Natural killer cell (primary cell): ENCODE data around the gene MSL2. TPM values are rescaled to one million over a fixed set of nuclear protein-coding genes. Genes with fewer than 3 reads are reported as not detected.
A peak's percentile ranks its signal among the peaks of the same experiment; 100 is the strongest.

Experiments used
- ATAC-seq, 3 donors: fragments of 150-1000 bp in 2 of 3; fragments of 200-7000 bp in 1 of 3; cut with Tn5 transposase; 1 replicate in 1 of 3; 2 replicates in 2 of 3; pipeline ENCODE4 v1.10.0; 2021; ENCODE audit warnings: mild to moderate bottlenecking in 2 of 3, moderate library complexity in 2 of 3
- DNase-seq, 2 donors: peaks; one replicate each; pipeline versions ENCODE4 v3.0.0 to v3.0.0-alpha.2; 2013 to 2021; ENCODE audit warnings: mixed read lengths in 1 of 2
- H3K27ac ChIP-seq: one replicate; pipeline ENCODE4 v1.5.1; 2013; ENCODE audit warnings: mild to moderate bottlenecking, low read length
- H3K27me3 ChIP-seq: one replicate; pipeline ENCODE4 v1.6.1; 2013; ENCODE audit warnings: low read length; ENCODE audit not compliant: control insufficient read depth, insufficient read depth
- H3K36me3 ChIP-seq: one replicate; pipeline ENCODE4 v1.6.1; 2013; ENCODE audit warnings: low read length; ENCODE audit not compliant: control insufficient read depth, insufficient read depth
- H3K4me1 ChIP-seq: one replicate; pipeline ENCODE4 v1.6.1; 2013; ENCODE audit warnings: low read length; ENCODE audit not compliant: control insufficient read depth, insufficient read depth
- H3K4me3 ChIP-seq: one replicate; pipeline ENCODE4 v1.5.1; 2013; ENCODE audit warnings: low read length
- H3K9me3 ChIP-seq: one replicate; pipeline ENCODE4 v1.6.1; 2013; ENCODE audit warnings: low read length; ENCODE audit not compliant: control insufficient read depth, insufficient read depth
- H3K27ac Mint-ChIP-seq, 2 donors: one replicate each; pipeline ENCODE4 v1.8.0; 2022; ENCODE audit warnings: mild to moderate bottlenecking in 2 of 2, mixed read lengths in 2 of 2, moderate library complexity in 1 of 2
- H3K27me3 Mint-ChIP-seq, 2 donors: one replicate each; pipeline ENCODE4 v1.8.0; 2022; ENCODE audit warnings: low read depth in 2 of 2, mixed read lengths in 2 of 2
- H3K36me3 Mint-ChIP-seq: one replicate; pipeline ENCODE4 v1.8.0; 2022; ENCODE audit warnings: mixed read lengths
- H3K4me1 Mint-ChIP-seq, 2 donors: one replicate each; pipeline ENCODE4 v1.8.0; 2022; ENCODE audit warnings: mixed read lengths in 2 of 2
- H3K4me3 Mint-ChIP-seq: one replicate; pipeline ENCODE4 v1.8.0; 2022; ENCODE audit warnings: mild to moderate bottlenecking, moderate library complexity, mixed read lengths
- H3K9me3 Mint-ChIP-seq, 2 donors: one replicate each; pipeline ENCODE4 v1.8.0; 2022; ENCODE audit warnings: mixed read lengths in 2 of 2
- CTCF ChIP-seq: fragments of 200-600 bp; IDR thresholded peaks from one replicate; pipeline ENCODE4 v1.8.0; 2022; ENCODE audit warnings: antibody characterized with exemption
- WGBS: methylation state at CpG from one replicate; pipeline ENCODE4 v1.1.7; 2013; ENCODE audit warnings: missing lambda C conversion rate; ENCODE audit not compliant: insufficient coverage; 5-methylcytosine and 5-hydroxymethylcytosine counted together
- intact Hi-C: fragments of 100-400 bp; cut with micrococcal nuclease; formaldehyde crosslinking; loops from one replicate; pipeline ENCODE4 v1.14.2; 2022
- total RNA-seq, 4 donors: library from RNA; stranded (reverse); fragments of 120-200 nt in 1 of 4; gene quantifications; one replicate each; pipeline versions ENCODE4 v1.2.3 to v1.2.4, GENCODE V29; 2013 to 2022

The MSL2 gene
- total RNA-seq, 3 donors from 2014 or later (not counting 1 experiment from before 2014, with no cell fraction given), result 104 to 114 (median 110) TPM

GRCh38 chr3:136184703-136185102, 11.4 kb downstream of the MSL2 start:
- DNase-seq (no peak), ATAC-seq (no peak)
- Histone ChIP-seq H3K4me3 (no peak overlapping the region), H3K27me3 (no peaks in the 10 kb centered on the region), H3K36me3 (no peaks in the 10 kb centered on the region), H3K4me1 (peaks cover 54% of the 10 kb centered on the region), H3K9me3 (no peaks in the 10 kb centered on the region), H3K27ac (no peak overlapping the region)
- intact Hi-C loops, result no loop called here
- no peak overlapping the region for H3K4me3 Mint-ChIP-seq
- WGBS, result no CpG with 5 or more reads among the region's 2 CpGs
- H3K27ac Mint-ChIP-seq, result peak overlapping the region; percentile 83 to 84
- no peaks in the 10 kb centered on the region for H3K36me3 Mint-ChIP-seq
- peaks cover 83 to 85% of the 10 kb centered on the region in 2 donors for H3K4me1 Mint-ChIP-seq
- no peak for TF ChIP-seq CTCF
- H3K27me3 Mint-ChIP-seq, result no peaks in the 10 kb centered on the region
- no peaks in the 10 kb centered on the region for H3K9me3 Mint-ChIP-seq

GRCh38 chr3:136181741-136182140, 14.4 kb downstream of the MSL2 start:
- H3K27ac Mint-ChIP-seq, result peak overlapping the region; percentile 83 to 88
- no peaks in the 10 kb centered on the region for H3K27me3 Mint-ChIP-seq
- H3K36me3 Mint-ChIP-seq, result no peaks in the 10 kb centered on the region
- H3K9me3 Mint-ChIP-seq, result no peaks in the 10 kb centered on the region
- Histone ChIP-seq H3K4me1 (peaks cover 49% of the 10 kb centered on the region), H3K27me3 (no peaks in the 10 kb centered on the region), H3K4me3 (no peak overlapping the region), H3K9me3 (no peaks in the 10 kb centered on the region), H3K36me3 (no peaks in the 10 kb centered on the region), H3K27ac (no peak overlapping the region)
- WGBS, result 79% methylated on average over 6 of the region's 8 CpGs
- ATAC-seq (no peak), DNase-seq (no peak)
- H3K4me3 Mint-ChIP-seq, result peak overlapping the region; percentile 49
- no peak for TF ChIP-seq CTCF
- intact Hi-C loops, result no loop called here
- peaks cover 70 to 84% of the 10 kb centered on the region in 2 donors for H3K4me1 Mint-ChIP-seq

GRCh38 chr3:136177876-136178275, 18.3 kb downstream of the MSL2 start:
- WGBS, result no CpG with 5 or more reads among the region's 4 CpGs

More at GRCh38 chr3:136177876-136178275, 18.3 kb downstream of the MSL2 start:
- Histone ChIP-seq H3K27ac (no peak overlapping the region), H3K27me3 (no peaks in the 10 kb centered on the region), H3K4me1 (peaks cover 42% of the 10 kb centered on the region), H3K4me3 (no peak overlapping the region), H3K36me3 (no peaks in the 10 kb centered on the region), H3K9me3 (no peaks in the 10 kb centered on the region)
- DNase-seq (no peak), ATAC-seq (no peak)
- H3K4me1 Mint-ChIP-seq, result peaks cover 44 to 60% of the 10 kb centered on the region in 2 donors
- H3K4me3 Mint-ChIP-seq, result peak overlapping the region; percentile 45
- intact Hi-C loops, result no loop called here
- H3K36me3 Mint-ChIP-seq, result no peaks in the 10 kb centered on the region
- H3K27ac Mint-ChIP-seq, result peak overlapping the region; percentile 47 to 56
- TF ChIP-seq CTCF, result no peak
- no peaks in the 10 kb centered on the region for H3K9me3 Mint-ChIP-seq
- no peaks in the 10 kb centered on the region for H3K27me3 Mint-ChIP-seq
